GM19351 (cell line): Measurements from ENCODE around the gene ZNF155.
"Not testable (repeated sequence)": the region's sequence is repeated elsewhere in the genome, so short reads cannot be mapped to it uniquely, and the experiment has no call there.

Experiments used
- ATAC-seq: cut with Tn5 transposase; IDR thresholded peaks from one replicate; pipeline ENCODE4 v1.9.1; 2021; ENCODE audit warnings: mild to moderate bottlenecking, moderate library complexity; ENCODE audit not compliant: unreplicated experiment

Gene ZNF155

DNA sequence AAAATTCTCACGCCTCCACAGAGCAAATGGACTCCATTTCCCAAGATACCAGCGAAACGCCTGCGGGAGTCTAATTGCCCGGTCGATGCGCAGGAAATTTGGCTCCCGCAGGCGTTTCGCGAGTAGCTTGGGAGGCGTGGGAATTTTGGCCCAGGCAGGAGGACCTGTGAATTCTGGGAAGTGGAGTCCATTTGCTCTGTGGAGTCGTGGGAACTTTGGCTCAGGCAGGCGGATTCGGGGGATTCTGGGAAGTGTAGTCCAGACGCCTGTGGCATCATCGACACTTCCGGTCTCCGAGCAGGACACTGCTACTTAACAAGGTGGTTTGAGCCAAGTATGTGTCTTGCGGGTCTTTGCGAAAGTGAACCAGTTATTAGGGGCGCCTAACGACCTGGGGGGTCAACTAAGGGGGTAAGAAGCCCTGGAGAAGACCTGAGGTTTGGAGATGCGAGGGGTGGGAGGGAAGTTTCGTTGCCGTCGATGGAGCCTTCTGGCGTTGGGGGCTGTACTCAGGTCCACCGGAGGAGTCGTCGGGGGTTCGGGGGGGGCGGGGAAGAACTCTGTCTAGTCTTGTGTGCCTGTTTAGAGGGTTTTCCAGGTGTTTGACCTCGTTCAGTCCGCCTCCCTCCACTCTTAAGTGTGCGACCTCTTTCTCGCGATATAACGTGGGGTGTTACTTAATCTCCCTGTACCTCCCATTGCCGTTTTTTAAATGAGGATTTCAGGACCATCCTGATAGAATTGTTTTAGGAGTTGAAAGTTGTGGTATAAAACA, at the start of gene ZNF155:
TSS of gene ZNF155 (plus strand) at position 277 of the 775 bp plus-strand sequence. CDS start 4,356 bp downstream, outside the sequence.
- peak; percentile 89 for ATAC-seq

DNA sequence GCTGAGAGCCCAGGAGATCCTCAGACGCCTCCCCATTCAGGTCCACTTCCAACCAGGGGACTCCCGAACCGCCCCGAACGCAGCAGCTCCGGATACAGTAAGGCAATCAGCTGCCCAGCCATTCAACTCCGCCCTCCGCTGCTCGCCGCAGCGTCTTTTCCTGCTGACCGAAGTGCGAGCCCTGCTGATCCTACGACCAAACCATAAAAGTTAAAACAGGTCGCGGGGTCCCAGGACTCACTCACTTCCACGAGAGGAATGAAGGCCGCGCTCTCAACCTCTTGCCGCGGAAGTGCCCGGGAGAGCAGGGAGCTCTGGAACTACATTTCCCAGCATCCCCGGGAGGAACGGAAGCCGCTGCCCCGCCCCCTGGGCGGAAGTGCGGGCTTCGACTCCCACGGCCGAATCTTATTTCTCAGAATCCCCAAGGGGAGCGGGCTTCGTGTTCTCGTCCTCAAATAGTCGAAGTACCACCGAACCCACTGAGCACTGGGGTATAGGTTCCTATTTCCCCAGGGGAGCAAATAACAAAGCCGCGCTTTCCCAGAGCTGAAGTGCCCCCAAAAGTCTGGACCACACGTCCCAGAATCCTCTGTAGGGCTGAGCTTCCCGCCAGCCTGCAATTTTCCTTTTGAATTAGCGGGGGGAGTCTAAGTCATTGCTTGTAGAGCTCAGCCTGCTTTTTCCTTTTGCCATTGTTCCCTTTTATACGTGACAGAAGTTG, 48.8 kb upstream of the ZNF155 start, which contains the start of gene ZNF45:
TSS of gene ZNF45 (minus strand) at position 298 of the 724 bp plus-strand sequence. CDS start 13,097 bp downstream, outside the sequence.
- ATAC-seq, result peak; percentile 98

DNA sequence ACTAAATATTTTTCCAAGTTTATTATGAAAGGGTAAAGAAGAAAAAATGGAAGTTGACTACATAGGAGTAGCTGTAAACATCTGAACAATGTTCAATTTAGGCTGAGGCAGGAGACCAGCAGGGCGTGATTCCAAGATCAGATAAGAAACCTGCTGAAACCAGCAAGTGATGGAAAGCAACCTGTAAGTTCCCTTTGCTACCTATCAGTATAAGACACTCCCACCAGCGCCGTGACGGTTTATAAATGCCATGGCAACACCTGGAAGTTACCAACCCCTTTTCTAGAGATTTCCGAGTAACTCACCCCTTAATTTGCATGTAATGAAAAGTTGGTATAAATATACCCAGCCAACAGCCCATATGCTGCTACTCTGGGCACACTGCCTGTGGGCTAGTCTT, 47.8 kb upstream of the ZNF155 start:
- no peak for ATAC-seq

DNA sequence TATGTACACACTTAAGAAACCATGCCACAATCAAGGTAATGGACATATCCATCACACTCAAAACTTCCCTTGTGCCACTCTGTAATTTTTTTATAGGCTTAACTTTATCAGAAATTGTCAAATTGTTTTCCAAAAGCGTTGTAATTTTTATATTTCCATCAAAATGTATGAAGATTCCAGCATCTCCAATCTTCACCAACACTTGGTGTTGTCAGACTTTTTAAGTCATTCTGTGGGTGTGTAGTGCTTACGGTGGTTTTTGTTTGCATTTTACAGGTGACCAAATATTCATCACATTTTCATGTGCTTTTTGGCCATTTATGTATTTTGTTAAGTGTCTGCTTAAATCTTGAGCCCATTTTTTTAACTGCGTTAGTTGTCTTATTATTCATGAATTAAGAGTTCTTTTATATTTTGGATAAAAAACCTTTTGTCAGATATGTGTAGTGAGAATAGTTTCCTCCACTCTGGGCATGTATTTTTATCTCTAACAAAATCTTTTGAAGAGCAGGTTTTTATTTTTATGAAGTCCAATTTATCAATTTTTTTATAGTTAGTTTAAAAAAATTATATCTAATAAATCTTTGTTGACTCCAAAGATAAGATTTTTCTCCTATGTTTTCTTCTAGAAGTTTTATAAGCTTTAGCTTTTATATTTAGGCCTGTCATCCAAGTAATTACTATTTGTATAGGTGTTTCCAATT, 44.3 kb upstream of the ZNF155 start:
- no peak for ATAC-seq

DNA sequence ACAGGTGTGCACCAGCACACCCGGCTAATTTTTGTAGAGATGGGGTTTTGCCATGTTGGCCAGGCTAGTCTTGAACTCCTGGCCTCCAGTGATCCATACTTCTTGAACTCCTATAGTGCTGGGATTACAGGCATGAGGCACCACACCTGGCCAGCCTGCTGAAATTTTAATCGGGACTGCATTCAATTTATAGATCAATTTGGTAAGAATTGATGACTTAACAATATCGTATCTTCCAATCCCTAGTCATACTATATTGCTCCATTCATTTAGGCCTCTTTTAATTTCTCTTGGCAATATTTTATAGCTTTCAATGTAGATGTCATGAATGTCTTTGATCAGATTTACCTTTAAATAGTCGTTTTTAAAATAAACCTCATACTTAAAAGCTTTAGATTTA, 43.3 kb upstream of the ZNF155 start:
- no peak for ATAC-seq

DNA sequence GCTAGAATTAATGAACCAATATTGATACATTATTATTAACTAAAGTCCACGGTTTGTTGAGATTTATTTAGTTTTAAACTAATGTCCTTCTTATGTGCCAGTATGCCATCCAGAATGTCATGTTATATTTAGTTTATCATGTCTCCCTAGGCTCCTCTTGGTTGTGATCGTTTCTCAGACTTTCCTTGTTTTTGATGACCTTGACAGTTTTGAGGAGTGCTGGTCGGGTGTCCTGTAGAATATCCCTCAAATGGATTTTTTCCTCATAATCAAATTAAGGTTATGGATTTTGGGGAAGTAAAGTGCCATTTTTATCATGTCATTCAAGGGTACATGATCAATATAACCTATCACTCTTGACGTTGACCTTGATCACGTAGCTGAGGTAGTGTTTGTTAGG, 42.8 kb upstream of the ZNF155 start:
- no peak for ATAC-seq

DNA sequence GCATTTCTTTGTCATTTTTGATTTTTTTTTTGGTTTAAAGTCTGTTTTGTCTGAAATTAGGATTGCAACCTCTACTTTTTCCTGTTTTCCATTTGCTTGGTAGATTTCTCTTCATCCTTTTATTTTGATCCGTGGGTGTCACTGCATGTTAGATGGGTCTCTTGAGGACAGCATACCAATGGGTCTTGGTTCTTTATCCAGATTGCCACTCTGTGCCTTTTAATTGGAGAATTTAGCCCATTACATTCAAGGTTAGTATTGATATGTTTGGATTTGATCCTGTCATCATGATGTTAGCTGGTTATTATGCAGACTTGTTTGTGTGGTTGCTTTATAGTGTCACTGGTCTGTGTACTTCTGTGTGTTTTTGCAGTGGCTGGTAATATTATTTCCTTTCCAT, 36.6 kb upstream of the ZNF155 start:
- ATAC-seq, result not testable (repeated sequence)

DNA sequence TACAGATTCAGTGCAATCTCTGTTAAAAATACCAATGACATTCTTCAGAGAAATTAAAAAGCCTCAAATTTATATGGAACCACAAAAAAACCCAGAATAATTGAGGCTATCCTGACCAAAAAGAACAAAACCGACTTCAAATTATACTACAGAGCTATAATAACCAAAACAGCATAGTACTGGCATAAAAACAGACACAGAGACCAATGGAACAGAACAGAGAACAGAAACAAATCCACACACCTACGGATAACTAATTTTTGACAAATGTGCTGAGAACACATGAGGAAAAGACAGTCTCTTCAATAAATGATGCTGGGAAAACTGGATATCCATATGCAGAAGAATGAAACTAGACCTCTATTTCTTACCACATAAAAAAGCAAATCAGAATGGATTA, 34.2 kb upstream of the ZNF155 start:
- ATAC-seq, result not testable (repeated sequence)

DNA sequence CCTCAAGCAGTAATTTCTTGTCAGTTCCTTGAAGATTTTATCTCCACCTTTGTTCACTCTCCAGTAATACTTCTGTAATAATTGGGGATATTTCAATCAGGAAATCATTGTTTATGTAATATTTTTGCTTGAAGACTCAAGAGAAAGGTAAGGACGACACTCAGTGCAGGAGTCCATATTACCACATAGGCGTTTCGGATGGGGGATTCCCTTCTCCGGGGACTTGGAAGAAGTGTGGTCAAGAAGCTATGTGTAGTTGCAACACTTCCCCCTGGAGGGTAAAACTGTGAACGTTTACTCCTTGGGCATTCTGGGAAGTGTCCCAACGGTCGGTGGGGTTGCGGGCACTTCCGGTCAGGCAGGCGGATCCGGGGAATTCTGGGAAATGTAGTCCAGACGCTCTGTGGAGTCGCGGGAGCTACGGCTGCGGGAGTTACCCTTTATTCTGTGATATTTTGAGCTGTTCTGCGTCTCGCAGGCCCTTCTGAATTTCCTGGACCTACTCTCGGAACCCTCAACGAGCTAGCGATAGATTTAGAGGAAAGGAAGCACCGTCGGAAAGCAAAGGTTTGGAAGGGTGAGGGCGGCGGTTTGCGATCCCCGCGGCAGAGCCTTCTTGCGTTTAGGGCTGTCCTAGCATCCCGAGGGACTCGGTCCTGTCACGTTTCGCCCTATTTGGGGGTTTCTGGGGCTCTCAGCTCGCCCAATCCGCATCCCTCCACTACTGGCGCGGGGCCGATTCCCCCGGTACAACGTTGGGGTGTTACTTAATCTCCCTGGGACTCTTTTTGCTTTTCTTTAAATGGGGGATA, 32.9 kb upstream of the ZNF155 start, which contains the start of gene ZNF221:
TSS of gene ZNF221 (plus strand) at position 395 of the 812 bp plus-strand sequence. CDS start 11,499 bp downstream, outside the sequence.
- peak; percentile 78 for ATAC-seq

DNA sequence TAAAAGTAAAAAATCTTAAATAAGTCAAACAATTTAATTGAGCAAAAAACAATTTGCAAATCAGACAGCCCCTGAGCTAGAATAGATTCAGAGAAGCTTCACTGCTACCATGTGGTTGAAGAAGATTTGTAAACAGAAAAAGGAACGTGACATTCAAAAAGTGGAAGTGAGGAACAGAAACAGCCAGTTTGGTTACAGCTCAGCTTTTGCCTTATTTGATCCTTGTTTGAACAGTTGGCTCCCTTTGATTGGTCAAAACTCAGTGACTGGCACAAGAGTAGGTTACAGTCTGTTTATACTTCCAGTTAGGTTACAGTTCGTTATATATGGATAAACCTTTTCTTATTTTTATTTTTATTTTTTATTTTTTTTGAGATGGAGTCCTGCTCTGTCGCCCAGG, 27.2 kb upstream of the ZNF155 start:
- ATAC-seq, result no peak

DNA sequence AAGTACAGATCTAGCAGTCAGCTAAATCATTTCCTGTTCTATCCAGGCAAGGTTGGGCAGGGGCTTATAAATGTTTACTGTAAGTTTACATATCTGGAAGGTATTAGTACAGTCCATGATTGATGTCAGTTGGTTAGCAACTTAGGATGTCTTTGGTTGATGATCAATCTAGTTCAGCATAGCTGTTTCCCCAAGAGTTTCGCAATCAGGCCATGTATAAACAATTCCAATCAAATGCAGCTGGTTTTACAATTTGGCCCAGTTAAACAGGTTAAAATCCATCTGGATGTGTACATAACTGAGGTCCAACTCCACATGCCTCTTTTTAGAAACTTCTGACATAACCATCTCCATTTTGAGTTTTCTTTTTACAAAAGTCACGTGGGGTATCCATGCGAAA, 26.1 kb upstream of the ZNF155 start:
- ATAC-seq, result no peak

DNA sequence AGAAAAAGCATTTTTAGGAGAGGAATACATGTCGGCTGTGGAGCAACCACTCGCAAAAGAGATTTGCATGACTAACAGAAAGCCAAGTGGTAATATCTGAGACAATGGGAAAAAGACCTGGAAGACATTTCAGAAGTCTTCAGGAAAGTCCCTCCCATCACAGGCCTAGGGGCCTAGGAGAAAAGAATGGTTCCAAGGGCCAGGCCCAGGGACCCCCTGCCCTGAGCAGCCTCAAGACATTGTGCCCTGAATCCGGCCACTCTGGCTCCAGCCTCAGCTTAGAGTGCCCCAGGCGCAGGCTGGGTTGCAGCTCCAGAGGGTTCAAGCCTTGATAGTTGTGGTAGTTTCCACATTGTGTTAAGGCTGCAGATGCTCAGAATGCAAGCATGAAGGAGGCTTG, 23.6 kb upstream of the ZNF155 start:
- ATAC-seq, result no peak

DNA sequence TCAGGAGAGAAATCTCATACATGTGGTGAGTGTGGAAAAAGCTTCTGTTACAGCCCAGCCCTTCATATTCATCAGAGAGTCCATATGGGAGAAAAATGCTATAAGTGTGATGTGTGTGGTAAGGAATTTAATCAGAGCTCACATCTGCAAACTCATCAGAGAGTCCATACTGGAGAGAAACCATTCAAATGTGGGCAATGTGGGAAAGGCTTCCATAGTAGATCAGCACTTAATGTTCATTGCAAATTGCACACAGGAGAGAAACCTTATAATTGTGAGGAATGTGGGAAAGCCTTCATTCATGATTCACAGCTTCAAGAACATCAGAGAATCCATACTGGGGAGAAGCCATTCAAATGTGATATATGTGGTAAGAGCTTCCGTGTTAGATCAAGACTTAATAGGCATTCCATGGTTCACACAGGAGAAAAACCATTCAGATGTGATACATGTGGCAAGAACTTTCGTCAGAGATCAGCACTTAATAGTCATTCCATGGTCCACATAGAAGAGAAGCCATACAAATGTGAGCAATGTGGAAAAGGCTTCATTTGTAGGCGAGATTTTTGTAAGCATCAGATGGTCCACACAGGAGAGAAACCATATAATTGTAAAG, 17.8 kb upstream of the ZNF155 start:
- no peak for ATAC-seq

DNA sequence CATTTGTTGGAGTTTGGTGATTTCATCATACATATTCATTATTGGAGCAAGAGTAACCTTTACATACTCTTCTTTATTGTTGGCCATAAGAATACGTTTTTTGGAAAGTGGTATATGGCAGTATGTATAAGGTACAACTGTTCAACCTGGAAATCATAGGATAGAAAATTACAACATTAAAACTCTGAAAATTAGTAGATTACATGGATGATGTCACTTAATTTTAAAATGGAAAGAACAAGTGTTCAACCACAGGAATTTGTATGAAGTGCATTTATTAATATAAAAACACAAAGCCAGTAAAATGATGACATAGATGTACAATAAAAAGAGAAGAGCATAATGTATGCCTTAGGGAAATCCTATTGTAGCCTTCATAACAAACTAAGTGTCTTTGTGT, 7.3 kb upstream of the ZNF155 start:
- ATAC-seq, result no peak

DNA sequence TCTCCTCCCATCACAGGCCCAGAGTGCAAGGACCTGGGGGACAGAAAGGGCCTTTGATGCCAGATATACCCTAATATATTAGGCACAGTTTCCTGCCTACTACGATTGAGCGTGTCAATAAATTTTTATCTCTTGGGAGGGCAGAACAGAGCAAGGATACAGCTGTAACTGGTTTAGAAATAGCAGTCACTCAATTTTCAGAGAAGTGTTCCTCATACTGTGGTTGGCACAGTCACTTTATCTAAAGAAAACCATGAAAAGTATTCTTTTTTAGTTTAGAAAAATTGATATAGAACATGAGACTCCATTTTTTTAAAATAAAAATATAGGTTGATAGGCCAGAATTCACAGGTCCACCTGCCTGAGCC, 460 bp upstream of the ZNF155 start:
- peak; percentile 20 for ATAC-seq

DNA sequence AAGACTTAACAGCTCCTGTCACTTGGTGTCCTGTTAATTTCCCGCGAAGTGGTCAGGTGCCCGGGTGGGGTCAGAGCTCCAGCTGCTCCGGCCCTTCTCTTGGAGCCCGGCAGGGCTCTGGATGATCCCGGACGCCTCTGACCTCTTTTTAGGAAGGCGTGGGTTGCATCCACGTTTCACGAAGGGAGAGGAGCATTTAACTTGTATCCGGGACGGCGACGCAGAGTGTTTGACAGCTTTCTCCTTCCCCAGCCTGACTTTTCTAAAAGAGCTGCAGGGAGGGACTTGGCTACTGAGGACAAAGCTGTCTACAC, 656 bp downstream of the ZNF155 start:
- no peak for ATAC-seq

DNA sequence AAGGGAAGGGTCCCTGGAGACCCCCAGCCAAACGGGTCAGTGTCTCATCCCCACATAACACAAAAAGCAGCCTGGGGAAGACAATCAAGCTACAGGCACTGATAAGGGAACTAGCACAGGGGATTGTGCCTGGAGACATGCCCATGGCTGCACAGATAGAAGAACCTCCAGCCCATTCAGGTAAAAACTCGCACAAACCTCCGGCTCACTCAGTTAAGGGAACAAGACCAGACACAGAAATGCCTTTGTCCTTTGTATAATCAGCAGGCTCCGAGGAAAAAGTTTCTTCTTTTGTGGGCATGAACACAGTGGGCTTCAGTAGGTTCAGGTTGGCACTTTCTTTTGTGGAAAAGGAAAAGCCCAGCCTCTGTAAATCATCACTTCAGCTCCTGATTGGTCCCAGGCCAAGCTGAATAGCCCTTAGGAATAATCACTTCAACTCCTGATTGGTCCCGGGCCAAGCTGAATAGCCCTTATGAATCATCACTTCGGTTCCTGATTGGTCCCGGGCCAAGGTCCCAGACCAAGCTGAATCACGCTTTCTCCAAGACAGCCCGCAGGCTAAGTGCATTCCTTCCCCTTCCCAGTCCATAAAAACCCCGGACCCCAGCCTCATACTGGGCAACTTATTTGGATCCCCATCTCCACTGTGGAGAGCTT, 13.8 kb downstream of the ZNF155 start:
- no peak for ATAC-seq

DNA sequence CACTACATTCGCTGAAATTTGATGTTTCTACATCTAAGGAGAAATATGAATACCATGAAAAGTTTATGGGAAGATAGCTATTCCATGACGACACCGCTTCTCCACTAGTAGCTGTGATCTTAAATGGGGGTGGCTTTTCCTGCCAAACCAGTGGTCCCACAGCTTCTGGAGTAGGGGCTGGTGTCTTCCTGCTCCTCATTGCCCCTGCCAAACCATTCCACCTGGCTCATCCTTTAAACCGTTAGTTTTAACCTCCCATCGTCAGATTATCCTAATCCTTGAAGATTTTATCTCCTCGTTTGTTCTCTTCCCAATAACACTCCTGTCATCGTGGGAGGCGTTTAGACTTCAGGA, 18.2 kb downstream of the ZNF155 start:
- ATAC-seq, result no peak

DNA sequence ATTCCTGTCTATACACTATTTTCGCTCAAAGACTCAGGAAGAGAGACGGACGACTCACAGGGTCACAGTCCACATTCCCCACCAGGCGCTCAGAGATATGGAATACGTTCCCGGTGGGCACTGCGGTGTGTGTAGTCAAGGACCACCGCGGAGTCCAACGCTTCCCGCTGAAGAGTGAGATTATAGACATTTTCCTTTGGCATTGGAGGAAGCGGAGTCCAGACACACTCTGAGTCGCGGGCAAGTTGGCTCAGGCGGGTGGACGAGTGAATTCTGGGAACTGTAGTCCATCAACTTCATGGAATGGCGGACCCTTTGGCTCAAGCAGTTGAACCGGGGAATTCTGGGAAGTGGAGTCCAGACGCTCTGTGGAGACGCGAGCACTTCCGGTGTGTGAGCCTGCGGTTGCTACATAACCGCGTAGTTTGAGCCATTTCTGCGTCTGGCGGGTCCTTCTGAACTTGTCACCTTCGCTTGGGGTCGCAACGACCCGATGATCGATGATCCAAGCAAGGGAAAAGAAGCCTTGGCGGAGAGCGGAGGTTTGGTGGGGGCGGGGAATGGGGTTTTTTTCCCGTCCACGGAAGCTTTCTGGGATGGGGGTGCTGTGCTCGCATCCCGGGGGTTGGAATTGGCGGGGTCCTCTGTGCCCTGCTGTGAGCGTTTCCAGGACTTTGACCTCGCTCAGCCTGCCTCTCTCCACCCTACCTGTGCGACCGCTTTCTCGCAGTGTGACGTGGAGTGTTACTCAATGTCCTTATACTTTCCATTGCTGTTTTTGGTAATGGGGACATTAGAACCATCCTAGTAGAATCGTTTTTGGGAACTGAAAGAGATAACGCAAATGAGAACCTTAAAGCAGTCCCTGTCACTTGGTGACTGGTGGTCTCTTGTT, 18.8 kb downstream of the ZNF155 start, which contains the start of gene ZNF230:
TSS of gene ZNF230 (plus strand) at position 392 of the 895 bp plus-strand sequence. CDS start 4,122 bp downstream, outside the sequence.
- peak; percentile 88 for ATAC-seq
